DMS114 treated with DMSO at 0.1 percent for 48 hours (cell line): ENCODE data around the gene SLC23A2.

Experiments used
- DNase-seq: peaks from one replicate; lab custom pipeline; 2025; ENCODE audit not compliant: unreplicated experiment; lab: John Stamatoyannopoulos, UW

Gene SLC23A2

DNA sequence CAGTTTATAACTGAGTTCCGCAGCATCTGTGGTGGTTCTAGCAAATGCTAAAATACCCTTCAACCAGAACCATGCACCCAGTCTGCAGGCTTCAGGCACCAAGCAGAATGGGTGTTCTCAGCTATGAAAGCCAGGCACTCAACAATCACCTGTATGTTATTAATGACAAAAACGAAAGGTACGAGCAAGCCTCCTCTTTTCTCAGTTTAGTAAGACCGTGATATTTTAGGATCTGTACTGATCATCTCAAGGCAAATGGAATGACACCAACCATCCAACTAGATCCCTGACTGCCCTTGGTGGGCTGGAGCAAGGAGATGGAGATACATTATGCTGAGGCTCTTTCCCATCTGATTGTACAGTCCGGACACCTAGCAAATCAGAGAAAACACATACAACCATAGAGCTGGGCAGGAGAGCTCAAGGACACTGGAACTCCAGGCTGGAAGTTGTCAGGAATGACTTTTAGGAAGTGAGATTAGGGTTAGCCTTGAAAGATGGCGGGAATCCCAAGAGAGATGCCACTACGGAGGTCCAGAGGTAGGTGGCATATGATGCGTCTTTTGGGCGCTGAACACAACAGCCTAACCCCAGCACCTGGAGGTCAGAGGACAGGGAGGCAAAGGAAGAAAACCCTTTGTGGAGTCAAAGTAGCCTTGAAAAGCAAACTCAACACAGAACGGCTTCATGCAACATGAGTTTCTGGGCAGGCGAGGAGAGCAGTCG lies 33.4 kb downstream of the SLC23A2 start:
- DNase-seq, result no peak

DNA sequence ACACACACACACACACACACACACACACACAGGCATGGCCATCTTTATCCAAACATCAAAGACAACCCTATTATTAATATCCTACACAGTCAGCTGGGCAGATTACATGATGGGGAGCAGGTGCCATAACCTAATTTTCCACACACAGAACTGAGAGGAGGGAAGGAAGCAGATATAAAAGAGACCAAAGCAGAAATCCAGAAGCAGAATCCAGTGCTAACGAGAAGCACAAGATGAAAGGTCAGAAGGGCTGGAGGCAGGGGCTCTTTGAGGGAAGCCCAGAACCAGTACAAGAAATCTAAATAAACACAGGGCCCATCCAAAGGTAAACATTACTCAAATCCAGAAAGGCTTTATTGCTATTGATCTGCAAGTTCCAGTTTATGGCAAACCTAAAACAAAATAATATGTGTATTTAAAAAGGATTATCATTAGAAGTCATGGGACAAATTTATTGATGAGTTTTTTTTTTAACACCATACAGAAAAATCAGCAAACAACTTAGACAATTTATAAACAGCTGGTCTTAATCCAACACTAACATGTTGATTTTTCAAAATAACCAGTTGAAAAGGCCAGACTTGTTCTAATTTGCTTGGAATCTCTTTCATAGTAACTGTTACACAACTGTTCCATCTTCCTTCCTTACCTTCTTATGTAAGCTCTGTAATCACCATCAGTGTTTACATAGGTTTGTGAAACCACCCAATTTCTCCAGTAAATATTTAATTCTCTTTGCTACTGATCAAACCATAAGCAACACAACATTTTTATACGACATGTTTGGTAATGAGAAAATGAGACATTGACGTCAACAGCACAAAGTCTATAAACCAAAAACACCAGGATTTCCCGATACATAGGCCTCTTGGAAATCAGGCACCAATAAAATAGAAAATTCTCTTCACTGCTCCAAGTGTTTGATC lies 34.2 kb downstream of the SLC23A2 start:
- DNase-seq, result no peak

DNA sequence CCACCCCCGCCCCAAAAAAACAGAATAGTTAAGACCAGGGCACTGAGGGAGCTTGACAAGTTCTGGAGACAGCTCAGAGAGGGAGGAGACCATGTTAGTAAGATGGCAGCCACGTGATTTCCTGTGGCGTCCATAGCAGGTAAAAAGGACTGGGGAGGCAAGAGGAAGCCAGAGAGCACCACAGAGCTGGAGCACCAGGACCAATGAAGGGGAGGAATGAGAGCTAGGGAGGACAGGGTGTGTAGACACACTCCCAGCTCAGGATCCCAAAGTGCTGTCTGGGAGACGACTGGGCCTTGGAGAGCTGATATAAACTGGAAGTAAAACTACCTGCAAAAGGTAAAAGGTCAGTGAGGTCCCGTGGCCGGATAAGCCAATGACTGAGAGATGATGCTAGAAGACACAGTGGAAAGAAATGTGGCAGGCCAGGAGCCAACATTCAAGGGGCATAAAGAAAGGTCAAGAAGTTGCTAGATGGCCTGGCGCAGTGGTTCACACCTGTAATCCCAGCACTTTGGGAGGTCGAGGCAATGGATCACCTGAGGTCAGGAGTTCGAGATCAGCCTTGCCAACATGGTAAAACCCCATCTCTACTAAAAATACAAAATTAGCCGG lies 39.0 kb downstream of the SLC23A2 start:
- no peak for DNase-seq

DNA sequence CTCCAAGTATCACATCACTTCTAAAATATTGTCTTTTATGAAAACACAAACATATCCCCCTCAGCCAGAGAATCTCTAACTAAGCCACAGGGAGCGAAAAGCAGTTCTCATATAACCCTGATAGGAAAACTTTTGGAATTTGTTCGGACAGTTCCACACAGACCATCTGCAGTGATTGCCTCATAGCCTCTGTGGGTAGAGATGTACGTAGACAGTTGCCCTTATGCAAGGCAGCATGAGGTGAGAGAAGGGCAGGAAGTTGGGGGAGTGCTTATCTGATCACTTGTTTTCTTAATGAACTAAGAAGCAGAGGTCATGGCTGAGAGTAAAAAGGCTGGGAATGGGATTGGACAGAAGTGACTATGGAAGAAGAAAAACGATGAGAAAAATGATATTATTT lies 39.6 kb downstream of the SLC23A2 start:
- DNase-seq, result no peak

DNA sequence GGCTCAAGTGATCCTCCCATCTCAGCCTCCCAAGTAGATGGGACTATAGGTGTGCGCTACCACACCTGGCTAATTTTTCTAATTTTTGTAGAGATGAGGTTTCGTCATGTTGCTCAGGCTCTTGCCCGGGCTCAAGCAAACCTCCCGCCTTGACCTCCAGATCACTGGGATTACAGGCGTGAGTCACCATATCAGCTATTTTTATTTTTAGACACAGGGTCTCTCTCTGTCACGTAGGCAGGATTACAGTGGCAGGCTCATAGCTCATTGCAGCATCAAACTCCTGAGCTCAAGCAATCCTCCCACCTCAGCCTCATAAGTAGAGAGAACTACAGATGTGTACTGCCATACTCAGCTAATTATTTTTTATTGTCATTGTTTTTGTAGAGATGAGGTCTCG lies 41.7 kb downstream of the SLC23A2 start:
- no peak for DNase-seq

DNA sequence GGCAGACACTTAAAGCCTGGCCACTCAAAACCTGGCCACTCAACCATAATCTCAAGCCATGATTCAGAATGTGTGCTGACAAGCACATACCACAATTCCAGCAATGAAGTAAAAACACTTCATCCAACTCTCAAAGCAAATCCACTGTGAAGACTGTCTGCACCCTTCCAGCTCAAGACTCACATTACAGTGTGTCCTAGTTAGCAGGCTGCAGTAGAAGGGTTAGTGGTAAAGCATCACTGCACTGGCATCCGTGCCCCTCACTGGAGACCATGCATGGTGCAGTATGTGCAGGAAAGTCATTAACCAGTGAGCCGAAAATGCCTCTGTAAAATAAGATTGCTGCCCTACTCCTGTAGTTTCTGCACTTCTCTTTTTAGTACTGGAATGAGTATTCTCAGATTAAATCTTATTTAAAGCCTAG lies 43.4 kb downstream of the SLC23A2 start:
- no peak for DNase-seq

DNA sequence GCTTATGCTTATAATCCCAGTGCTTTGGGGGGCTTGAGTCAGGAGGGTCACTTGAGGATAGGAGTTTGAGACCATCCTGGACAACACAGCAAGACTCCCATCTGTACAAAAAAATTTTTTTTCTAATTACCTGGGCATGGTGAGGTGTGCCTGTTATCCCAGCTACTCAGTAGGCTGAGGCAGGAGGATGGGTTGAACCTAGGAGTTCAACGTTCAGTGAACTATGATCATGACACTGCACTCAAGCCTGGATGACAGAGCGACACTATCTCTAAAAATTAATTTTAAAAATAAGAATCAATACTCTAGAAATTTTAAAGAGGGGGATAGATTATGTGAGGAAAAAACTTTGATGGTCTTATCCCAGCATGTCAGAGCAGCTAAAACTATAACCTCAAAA lies 44.1 kb downstream of the SLC23A2 start:
- DNase-seq, result no peak

DNA sequence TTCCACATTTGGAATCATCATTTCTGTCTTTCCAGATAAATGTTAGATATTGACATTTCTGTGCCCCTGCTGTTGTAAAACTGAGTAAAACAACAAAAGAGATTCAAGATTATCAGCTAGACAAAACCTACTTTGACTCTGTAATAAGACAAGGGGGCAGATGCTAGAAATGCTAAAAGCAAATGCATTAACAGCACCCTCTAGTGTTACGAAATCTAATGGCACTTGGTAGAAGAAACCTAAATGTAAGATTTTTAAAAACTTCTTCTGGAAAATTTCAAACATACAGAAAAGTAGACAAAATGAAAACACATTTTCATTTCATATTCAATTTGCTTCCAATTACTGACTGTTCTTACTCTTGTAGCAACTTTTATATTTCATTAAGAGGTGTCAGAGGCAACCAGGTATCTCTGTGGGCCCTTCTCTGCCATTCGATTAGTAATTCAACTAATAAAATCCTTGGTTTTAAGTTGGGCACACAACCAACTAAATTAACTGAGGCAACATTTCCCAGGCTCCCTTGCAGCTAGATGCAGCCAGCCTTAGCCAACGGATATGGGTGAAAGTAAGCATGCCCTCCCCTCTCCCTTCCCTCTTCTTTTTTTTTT lies 45.0 kb downstream of the SLC23A2 start:
- DNase-seq, result peak; percentile 56

DNA sequence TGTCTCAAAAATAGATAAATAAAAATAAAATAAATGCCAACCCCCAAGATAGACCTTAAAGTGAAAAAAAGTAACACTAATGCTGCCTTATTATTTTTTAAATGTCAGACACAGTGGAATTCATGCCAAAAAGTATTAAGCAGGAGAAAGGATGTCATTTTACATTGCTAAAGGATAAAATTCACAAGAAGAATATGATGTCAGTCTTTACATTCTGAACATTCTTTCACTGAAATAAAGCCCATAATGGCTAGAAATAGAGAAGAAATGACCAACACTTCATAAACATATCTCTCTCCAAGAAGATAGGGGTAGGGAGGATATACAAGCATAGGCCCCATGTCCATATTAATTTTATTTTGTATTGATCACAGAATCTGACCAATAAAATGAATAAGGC lies 47.4 kb downstream of the SLC23A2 start:
- DNase-seq, result no peak

DNA sequence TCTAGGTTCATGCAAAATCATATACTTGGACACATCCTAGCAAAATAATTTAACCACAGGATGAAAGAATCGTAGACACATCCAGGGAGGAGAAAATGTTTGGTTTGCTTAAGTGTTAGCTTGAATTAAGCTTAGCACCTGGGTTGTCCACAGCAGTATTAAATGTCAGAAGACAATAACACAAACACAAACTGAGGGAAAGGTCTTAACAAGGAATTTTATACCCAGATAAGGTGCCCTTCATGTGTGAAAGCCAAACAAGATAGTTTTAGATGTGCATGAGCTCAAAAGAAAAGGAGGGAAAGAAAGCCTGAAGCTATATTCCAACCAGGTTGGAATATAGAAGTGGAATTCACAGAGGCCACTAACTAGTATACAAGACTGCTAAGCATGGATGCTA lies 49.1 kb downstream of the SLC23A2 start:
- no peak for DNase-seq

DNA sequence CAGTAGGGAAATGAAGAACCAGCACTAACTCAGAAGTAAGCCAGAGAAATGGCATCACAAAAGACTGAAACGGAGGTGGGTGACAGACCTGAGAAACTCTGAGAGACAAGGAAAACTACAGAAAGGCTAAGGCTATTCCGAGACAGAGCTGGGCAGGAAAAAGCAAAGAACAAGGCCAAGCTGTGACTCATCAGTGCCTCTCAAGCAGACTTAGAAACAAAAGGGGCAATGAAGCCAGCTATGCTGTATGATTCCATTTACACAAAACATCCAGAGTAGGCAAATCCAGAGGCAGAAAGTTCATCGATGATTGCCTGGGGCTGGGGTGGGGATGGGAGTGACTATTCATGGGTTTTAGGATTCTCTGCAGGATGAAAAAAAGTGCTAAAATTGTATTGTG lies 50.0 kb downstream of the SLC23A2 start:
- no peak for DNase-seq

DNA sequence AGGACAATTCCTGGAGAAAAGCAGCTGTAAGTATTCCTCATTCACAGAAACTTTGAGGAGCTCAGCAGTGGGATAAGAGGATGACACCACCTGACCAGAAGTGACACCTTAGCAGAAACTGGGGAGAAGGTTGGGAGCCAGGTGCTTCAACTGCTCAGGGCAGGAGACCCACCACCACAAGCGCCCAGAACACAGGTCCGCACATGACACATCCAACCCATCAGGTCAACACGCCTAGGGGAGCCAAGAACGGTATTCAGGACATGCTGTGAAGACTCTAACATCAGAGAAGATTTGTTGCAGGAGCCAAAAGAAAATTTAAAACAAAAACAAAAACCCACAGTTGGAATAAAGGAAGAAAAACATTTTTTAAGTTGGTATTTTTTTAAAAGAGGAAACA lies 50.5 kb downstream of the SLC23A2 start:
- DNase-seq, result no peak

DNA sequence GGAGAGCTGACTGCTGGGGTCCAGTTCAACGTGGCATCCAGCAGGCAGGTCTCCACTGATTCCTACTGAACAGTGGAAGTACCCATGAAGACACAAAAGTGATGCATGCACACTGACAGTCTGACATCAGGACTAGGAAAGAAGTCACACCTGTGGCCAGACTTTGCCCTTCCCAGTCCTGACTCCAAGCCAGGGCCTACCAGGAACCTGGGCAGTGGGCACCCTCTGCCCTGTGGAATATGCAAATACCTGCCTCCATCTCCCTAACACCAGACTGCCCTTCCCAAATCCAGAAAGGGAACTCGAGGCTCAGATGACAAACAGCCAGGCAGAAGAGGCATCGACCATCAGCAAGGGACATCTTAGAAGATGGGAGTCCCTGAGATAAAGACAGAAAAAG lies 50.9 kb downstream of the SLC23A2 start:
- DNase-seq, result no peak

DNA sequence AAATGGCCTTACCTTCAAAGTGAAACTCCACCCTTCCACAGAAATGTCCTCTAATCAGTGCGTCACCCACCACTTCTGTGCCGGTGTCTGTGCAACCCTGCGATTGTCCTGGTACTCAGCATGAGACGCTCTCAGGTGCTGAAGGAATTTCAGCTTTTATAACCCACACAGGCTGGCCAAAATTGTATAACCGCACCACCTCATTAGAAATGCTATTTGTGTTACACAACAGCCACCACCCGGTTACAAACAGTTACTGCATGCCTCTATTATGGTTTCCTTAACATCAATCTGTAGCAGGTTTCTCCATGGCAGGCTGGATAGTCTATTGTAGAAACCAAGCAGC lies 51.5 kb downstream of the SLC23A2 start:
- DNase-seq, result peak; percentile 11

DNA sequence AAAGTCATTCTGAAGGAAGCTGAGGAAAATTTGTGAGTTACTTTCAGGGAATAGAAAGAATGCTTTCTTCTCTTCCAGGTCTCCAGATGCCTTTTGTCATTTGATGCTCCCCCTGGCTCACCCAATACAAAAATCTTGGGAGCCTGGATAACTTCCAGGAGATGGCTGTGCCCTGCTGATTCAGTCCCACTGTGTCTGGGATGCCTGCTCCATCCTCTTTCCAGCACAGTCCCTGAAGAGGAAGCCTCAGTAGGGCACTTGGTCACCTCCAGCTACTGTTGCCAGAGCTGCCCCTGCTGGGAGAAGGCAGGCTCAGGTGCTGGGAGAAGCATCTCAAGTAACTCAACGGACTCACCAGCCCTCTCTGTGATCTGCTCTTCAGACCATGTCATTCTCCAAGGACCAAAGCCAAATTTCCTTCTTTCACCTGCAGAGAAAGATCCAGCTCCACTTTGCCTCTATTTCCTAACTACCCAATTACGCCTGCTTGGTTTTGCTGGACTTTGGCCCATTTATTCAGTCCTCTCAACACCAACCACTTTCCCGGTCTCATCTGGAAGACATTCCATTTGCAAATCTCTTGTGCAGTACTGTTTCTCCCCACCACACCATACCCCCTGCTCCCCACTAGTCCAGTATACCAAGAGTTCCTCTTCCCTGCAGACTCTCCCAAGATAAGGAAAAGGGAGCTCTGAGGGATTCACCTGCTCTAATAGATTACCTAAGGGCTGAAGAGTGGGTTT lies 53.3 kb downstream of the SLC23A2 start:
- DNase-seq, result no peak

DNA sequence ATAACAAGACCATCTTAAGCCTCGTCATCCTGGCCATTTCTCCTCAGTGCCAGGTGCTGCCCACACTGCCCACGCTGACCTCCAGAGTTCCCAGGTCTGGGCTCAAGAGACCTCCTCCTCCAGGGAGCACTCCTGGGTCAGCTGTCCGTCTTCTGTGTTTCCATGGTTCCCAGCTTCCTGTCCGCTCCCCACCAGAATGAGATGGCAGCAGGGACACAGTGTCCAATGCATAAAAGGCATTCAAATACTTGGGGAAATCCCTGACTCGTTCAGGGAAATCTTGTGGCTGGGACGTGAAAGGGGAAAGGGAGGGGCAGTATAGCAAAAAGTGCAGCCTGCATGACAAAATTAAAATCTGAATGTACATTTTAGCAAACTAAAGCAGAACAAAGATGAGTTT lies 54.3 kb downstream of the SLC23A2 start:
- no peak for DNase-seq

DNA sequence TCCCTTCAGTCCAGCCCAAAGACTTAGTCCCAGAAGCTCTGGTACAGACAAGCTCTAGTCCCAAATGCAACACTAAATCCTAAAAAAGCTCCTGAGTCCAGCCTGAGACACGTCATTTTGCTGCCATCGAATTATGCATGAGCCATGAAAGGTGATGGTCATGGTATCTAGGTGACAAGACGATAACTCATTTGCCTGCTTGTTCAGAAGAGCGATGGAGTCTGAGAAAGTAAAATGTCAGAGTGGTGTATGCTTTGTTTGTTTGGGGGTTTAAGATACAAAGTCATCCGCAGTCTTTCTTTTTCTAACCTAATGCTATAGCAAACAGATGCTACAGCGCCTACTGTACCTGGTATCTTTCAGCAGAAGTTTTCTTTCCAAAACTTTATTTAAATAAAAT lies 54.7 kb downstream of the SLC23A2 start:
- no peak for DNase-seq

DNA sequence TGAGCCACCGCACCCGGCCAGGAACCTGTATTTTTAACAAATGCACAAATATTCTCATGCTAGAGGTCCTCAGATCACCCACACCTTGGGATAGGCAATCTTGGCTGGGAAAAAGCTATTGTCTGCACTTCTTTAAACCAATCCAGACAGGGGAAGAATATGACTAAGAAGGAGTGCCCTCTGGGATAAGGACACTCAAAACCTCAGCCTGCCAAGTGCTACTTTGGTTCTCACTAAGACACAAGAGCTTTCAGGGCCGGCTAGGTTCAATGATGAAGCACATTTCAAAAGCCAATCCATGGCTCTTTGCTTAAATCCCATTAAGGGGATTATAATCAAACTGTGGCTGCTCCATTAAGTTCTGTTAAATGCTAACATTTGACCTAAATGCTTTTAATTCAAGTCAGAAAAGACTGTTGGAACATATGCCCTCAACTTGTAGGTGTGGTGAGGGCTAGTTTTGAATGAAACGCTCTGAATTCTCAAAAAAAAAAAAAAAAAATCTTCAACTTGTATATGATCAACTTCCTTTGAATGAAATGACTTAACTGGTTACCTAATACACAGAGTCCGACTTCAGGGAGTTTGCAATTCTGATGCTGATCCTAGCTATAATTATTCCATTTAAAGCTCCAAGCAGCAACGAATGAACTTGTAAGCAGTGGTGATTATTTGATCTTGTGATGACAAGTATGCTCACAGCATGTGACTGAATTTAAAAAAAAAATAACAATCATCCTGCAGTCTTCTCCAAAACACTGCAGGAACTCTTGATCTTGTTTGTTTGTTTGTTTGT lies 56.6 kb downstream of the SLC23A2 start:
- DNase-seq, result no peak

DNA sequence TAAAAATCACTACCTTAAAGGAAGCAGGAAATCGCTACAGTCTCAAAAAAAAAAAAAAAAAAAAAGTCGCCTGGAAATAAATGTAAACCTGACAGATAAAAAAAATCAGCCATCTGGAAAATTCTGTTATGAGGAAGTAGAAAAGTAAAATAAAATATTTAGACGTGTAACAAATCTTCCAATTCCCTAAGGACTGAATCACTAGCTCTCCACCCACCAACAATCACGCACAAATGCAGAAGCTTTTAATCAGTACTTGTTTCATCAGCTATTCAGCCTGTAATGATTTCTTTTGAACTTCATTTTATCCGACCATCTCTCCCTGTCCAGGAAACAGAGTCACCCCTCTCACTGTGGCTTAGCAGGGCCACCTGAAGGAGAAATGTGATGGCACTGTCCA lies 59.0 kb downstream of the SLC23A2 start:
- no peak for DNase-seq
